H1 (cell line): Measurements from ENCODE around the gene PTCH2. TPM values are rescaled to one million over a fixed set of nuclear protein-coding genes. Genes with fewer than 3 reads are reported as not detected.

ENCODE experiments used
- CTCF ChIA-PET: fragments of 300-600 bp; sonication (Branson Sonifier 250); formaldehyde crosslinking; loops from one replicate; lab custom pipeline; 2021; ENCODE audit not compliant: partially characterized antibody; lab: Charles Lee
- POLR2A ChIA-PET: fragments of 300-600 bp; sonication (Branson Sonifier 250); formaldehyde crosslinking; loops from one replicate; lab custom pipeline; 2021; ENCODE audit warnings: inconsistent platforms; ENCODE audit not compliant: partially characterized antibody; lab: Charles Lee
- DNase-seq, 2 experiments: peaks; one replicate each; pipeline versions ENCODE4 v3.0.0 to v3.0.0-alpha.2; 2010 to 2022; ENCODE audit warnings: low spot score in 2 of 2, low read depth in 1 of 2, mixed read lengths in 1 of 2
- FAIRE-seq: peaks from 2 replicates; lab custom pipeline; 2011; peaks lifted over from hg19 to GRCh38; lab: Jason Lieb, UNC
- H2AFZ ChIP-seq: 2 replicates; pipeline ENCODE4 v1.8.1; 2012; ENCODE audit warnings: low read length, inconsistent platforms
- H2AK5ac ChIP-seq: 2 replicates; pipeline ENCODE4 v1.6.1; 2013; ENCODE audit warnings: low read depth, low read length
- H2BK120ac ChIP-seq: replicated peaks from 2 replicates; pipeline ENCODE3; 2013; ENCODE audit warnings: low read depth, low read length, inconsistent platforms
- H2BK12ac ChIP-seq: 2 replicates; pipeline ENCODE4 v1.6.1; 2013; ENCODE audit warnings: low read depth, low read length
- H2BK15ac ChIP-seq: 2 replicates; pipeline ENCODE4 v1.6.1; 2013; ENCODE audit warnings: low read length
- H2BK20ac ChIP-seq: 2 replicates; pipeline ENCODE4 v1.6.1; 2013; ENCODE audit warnings: low read length
- H2BK5ac ChIP-seq: 2 replicates; pipeline ENCODE4 v1.6.1; 2013; ENCODE audit warnings: low read depth, low read length
- H3K14ac ChIP-seq: 2 replicates; pipeline ENCODE4 v1.6.1; 2013; ENCODE audit warnings: inconsistent platforms; ENCODE audit not compliant: insufficient read length
- H3K18ac ChIP-seq: 2 replicates; pipeline ENCODE4 v1.6.1; 2013; ENCODE audit warnings: low read length; ENCODE audit errors: extremely low read depth
- H3K23ac ChIP-seq: 2 replicates; pipeline ENCODE4 v1.6.1; 2013; ENCODE audit warnings: inconsistent platforms; ENCODE audit not compliant: insufficient read length
- H3K23me2 ChIP-seq: 2 replicates; pipeline ENCODE4 v1.6.1; 2013; ENCODE audit warnings: low read depth, low read length
- H3K27ac ChIP-seq: 2 replicates; pipeline ENCODE4 v1.6.1; 2011; ENCODE audit warnings: low read depth, low read length, inconsistent platforms
- H3K27me3 ChIP-seq, 4 experiments: replicated peaks in 1 of 4; 1 replicate in 1 of 4; 2 replicates in 3 of 4; pipeline versions ENCODE4 v1.6.1 to v1.8.1; 2011 to 2013; ENCODE audit warnings: low read length in 3 of 4, mild to moderate bottlenecking in 3 of 4, inconsistent platforms in 2 of 4, mixed read lengths in 2 of 4, moderate library complexity in 1 of 4; ENCODE audit not compliant: control insufficient read depth in 3 of 4, insufficient read depth in 3 of 4; ENCODE audit errors: extremely low read depth in 1 of 4
- H3K36me3 ChIP-seq, 4 experiments: 2 replicates each; pipeline versions ENCODE4 v1.6.1 to v1.8.1; 2011 to 2013; ENCODE audit warnings: mild to moderate bottlenecking in 4 of 4, low read length in 3 of 4, moderate library complexity in 2 of 4, control low read depth in 1 of 4, inconsistent platforms in 1 of 4; ENCODE audit not compliant: insufficient read depth in 4 of 4, control insufficient read depth in 2 of 4
- H3K4ac ChIP-seq: replicated peaks from 2 replicates; pipeline ENCODE3; 2013; ENCODE audit warnings: low read length, low read depth, mixed read lengths, inconsistent platforms; ENCODE audit not compliant: insufficient read length
- H3K4me1 ChIP-seq, 4 experiments: replicated peaks in 1 of 4; 1 replicate in 1 of 4; 2 replicates in 3 of 4; pipeline versions ENCODE4 v1.6.1 to v1.8.1; 2011 to 2013; ENCODE audit warnings: low read length in 3 of 4, inconsistent platforms in 2 of 4, mixed read lengths in 1 of 4; ENCODE audit not compliant: insufficient read depth in 4 of 4, control insufficient read depth in 3 of 4
- H3K4me2 ChIP-seq, 2 experiments: 2 replicates each; pipeline versions ENCODE4 v1.6.1 to v1.8.1; 2011 to 2013; ENCODE audit warnings: low read depth in 2 of 2, low read length in 2 of 2, control low read depth in 1 of 2, inconsistent platforms in 1 of 2, mild to moderate bottlenecking in 1 of 2; ENCODE audit not compliant: insufficient read depth in 1 of 2
- H3K4me3 ChIP-seq, 4 experiments: fragments of 200-600, 300-600 bp in 1 of 4; sonication (generic), shearing (Covaris generic), sonication (Bioruptor Twin) in 1 of 4; 2 replicates each; pipeline versions ENCODE4 v1.5.1 to v1.8.1; 2011 to 2016; ENCODE audit warnings: low read length in 4 of 4, low read depth in 3 of 4, control low read depth in 2 of 4, inconsistent platforms in 2 of 4, mild to moderate bottlenecking in 2 of 4, mixed read lengths in 1 of 4, moderate library complexity in 1 of 4; ENCODE audit not compliant: insufficient read depth in 2 of 4; ENCODE audit errors: extremely low read depth in 1 of 4
- H3K56ac ChIP-seq: replicated peaks from 2 replicates; pipeline ENCODE3; 2013; ENCODE audit warnings: low read depth, mild to moderate bottlenecking, mixed read lengths, low read length, inconsistent platforms; ENCODE audit not compliant: insufficient read length
- H3K79me1 ChIP-seq: 2 replicates; pipeline ENCODE4 v1.6.1; 2013; ENCODE audit warnings: low read depth, low read length, control low read depth
- H3K79me2 ChIP-seq, 2 experiments: 2 replicates each; pipeline versions ENCODE4 v1.6.1 to v1.8.1; 2012 to 2013; ENCODE audit warnings: low read length in 2 of 2, mild to moderate bottlenecking in 2 of 2, inconsistent platforms in 1 of 2; ENCODE audit not compliant: insufficient read depth in 2 of 2, control insufficient read depth in 1 of 2
- H3K9ac ChIP-seq, 4 experiments: replicated peaks in 1 of 4; 1 replicate in 1 of 4; 2 replicates in 3 of 4; pipeline versions ENCODE4 v1.6.1 to v1.8.1; 2011 to 2013; ENCODE audit warnings: low read depth in 3 of 4, low read length in 3 of 4, control low read depth in 2 of 4, mild to moderate bottlenecking in 2 of 4, moderate library complexity in 2 of 4, inconsistent platforms in 1 of 4; ENCODE audit errors: extremely low read depth in 1 of 4
- H3K9me3 ChIP-seq, 2 experiments: 2 replicates each; pipeline versions ENCODE4 v1.6.1 to v1.8.1; 2012 to 2013; ENCODE audit warnings: mild to moderate bottlenecking in 2 of 2, moderate library complexity in 2 of 2, control low read depth in 1 of 2, inconsistent platforms in 1 of 2, low read depth in 1 of 2, low read length in 1 of 2, mixed read lengths in 1 of 2; ENCODE audit not compliant: insufficient read depth in 2 of 2
- H4K20me1 ChIP-seq, 2 experiments: replicated peaks in 1 of 2; 2 replicates each; pipeline versions ENCODE3 to v1.8.1; 2011 to 2013; ENCODE audit warnings: inconsistent platforms in 2 of 2, low read length in 2 of 2, mild to moderate bottlenecking in 1 of 2; ENCODE audit not compliant: insufficient read depth in 2 of 2, control insufficient read depth in 1 of 2
- H4K5ac ChIP-seq: 2 replicates; pipeline ENCODE4 v1.6.1; 2013; ENCODE audit warnings: low read length, low read depth, mixed read lengths, inconsistent platforms; ENCODE audit not compliant: insufficient read length
- H4K8ac ChIP-seq: 2 replicates; pipeline ENCODE4 v1.8.0; 2013; ENCODE audit warnings: mild to moderate bottlenecking, moderate library complexity, low read length, inconsistent platforms; ENCODE audit not compliant: insufficient read depth; ENCODE audit errors: extremely low read depth
- H4K91ac ChIP-seq: replicated peaks from 2 replicates; pipeline ENCODE3; 2013; ENCODE audit warnings: low read length, mixed read lengths, inconsistent platforms; ENCODE audit not compliant: insufficient read length
- ASH2L ChIP-seq: fragments of 200-600, 300-600 bp; sonication (generic); IDR thresholded peaks from one replicate; pipeline ENCODE4 v1.7.1; 2017; ENCODE audit warnings: low read length
- CHD2 ChIP-seq: IDR thresholded peaks from 2 replicates; pipeline ENCODE4 v1.6.1; 2012; ENCODE audit warnings: low read length, improper control_type of control experiment
- EP300 ChIP-seq, 2 experiments: IDR thresholded peaks; 1 replicate in 1 of 2; 2 replicates in 1 of 2; pipeline ENCODE4 v1.6.1; 2011 to 2012; ENCODE audit warnings: low read depth in 2 of 2, low read length in 2 of 2, mild to moderate bottlenecking in 2 of 2, borderline replicate concordance in 1 of 2, inconsistent platforms in 1 of 2, moderate library complexity in 1 of 2
- GTF2F1 ChIP-seq: IDR thresholded peaks from 2 replicates; pipeline ENCODE4 v1.6.1; 2012; ENCODE audit warnings: low read depth, low read length, improper control_type of control experiment, borderline replicate concordance
- KDM4A ChIP-seq: IDR thresholded peaks from one replicate; pipeline ENCODE4 v1.7.1; 2012; ENCODE audit warnings: low read depth, mild to moderate bottlenecking, moderate library complexity, low read length, inconsistent platforms; ENCODE audit not compliant: severe bottlenecking
- MAFK ChIP-seq: IDR thresholded peaks from 2 replicates; pipeline ENCODE4 v1.6.1; 2012; ENCODE audit warnings: low read depth, mild to moderate bottlenecking, improper control_type of control experiment, low read length
- NRF1 ChIP-seq: IDR thresholded peaks from 2 replicates; pipeline ENCODE4 v1.6.1; 2011; ENCODE audit warnings: mild to moderate bottlenecking, low read depth, low read length, improper control_type of control experiment
- SP1 ChIP-seq: IDR thresholded peaks from 2 replicates; pipeline ENCODE4 v1.6.1; 2011; ENCODE audit warnings: low read depth, low read length
- TBP ChIP-seq: IDR thresholded peaks from 2 replicates; pipeline ENCODE4 v1.6.1; 2011; ENCODE audit warnings: low read depth, low read length, improper control_type of control experiment
- WGBS, 2 experiments: shearing (Covaris generic) in 1 of 2; methylation state at CpG; one replicate each; pipeline versions ENCODE4 v1.1.6 to v1.1.7; 2013 to 2015; ENCODE audit warnings: low lambda C conversion rate in 2 of 2, mixed read lengths in 2 of 2, inconsistent platforms in 1 of 2, low coverage in 1 of 2, missing lambda C conversion rate in 1 of 2; ENCODE audit not compliant: insufficient replicate concordance in 2 of 2, insufficient coverage in 1 of 2, insufficient read length in 1 of 2; ENCODE audit errors: extremely low coverage in 1 of 2, missing lambda C conversion rate in 1 of 2; 5-methylcytosine and 5-hydroxymethylcytosine counted together
- polyA plus RNA-seq, 7 experiments: library from polyadenylated mRNA; depleted of rRNA in 3 of 7; stranded (reverse) in 5 of 7; unstranded in 2 of 7; fragments of >200 nt in 5 of 7; fragments of 200-250 nt in 2 of 7; gene quantifications; 1 replicate in 5 of 7; 2 replicates in 1 of 7; 4 replicates in 1 of 7; pipeline versions ENCODE4 v1.2.1 to v1.2.3, GENCODE V29; 2011 to 2013; ENCODE audit warnings: missing spikeins in 2 of 7, mixed read lengths in 2 of 7
- total RNA-seq: library from RNA; stranded (reverse); fragmentation: NEBNext Ultra II Directional; extraction: Animal tissue kit (Norgen Biotek cat#: 25700); gene quantifications from 2 replicates; pipeline ENCODE4 v1.2.1, GENCODE V29; 2021
- TF ChIP-seq, protein P1 (sequence below): IDR thresholded peaks from 2 replicates; pipeline ENCODE4 v1.6.1; 2012; ENCODE audit warnings: inconsistent platforms

Gene PTCH2
- total and polyA plus RNA-seq, 2 of the 8 experiments (the other 6 are each of a cell fraction or from before 2014, with no cell fraction given), result 0.35 to 1.2 TPM

DNA sequence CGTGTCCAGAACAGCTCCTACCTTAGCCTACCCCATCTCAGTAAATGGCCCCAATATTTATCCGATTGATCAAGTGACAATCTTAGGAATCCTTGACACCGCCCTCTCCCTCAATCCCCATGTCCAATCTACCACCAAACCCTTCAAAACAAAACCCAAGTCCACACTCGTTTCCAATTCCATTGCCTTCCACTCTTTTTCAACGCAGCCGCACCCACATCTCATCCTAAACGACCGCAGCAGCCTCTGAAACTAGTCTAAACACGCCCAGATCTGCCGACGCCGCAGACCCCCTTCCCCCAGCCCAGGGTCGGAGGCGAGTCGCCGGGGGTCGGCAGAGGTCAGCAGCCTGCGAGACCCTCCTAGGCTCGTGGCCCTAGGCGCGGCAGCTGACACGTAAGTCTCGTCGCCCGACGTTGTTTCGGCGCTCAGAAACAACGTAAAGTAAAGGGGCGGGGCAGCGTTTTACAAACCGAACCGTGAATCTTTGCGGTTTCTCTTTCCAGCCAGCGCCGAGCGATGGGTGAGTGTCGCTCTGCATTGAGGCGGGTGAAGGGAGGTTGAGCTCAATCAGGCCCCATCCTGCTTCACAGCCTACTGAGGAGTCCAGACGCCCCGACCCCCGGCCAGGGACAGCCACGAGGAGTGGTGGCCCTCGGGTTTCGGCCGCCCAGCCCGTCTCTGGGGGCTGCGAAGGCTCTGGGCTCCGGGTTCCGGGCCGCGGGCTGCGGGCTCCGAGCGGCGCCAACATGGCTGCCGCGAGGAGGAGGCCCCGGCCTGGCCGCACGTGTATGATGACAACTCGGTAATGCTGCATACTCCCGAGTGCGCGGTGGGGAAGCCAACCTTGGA is 67.7 kb downstream of the PTCH2 start, which contains the start of gene RPS8:
Gene RPS8 (plus strand): TSS at position 463 of the 852 bp plus-strand sequence. CDS start 57 bp downstream, at position 520.
- FAIRE-seq, result no peak
- TF ChIP-seq MAFK, result 0 out of 2 replicates have a peak, but pooled peaks have one; percentile 1
- peak in 1 of 2 experiments; percentile 51; a peak in 1 of 3 replicates for TF ChIP-seq EP300 (IDR thresholded peaks at IDR 0.05; ENCODE audit: borderline replicate concordance in 1 of 2, low read depth in 2 of 2, low read length in 2 of 2)
- peak; percentile 90 for TF ChIP-seq SP1
- peak; percentile 7; the same call in 1 of the 2 replicates for TF ChIP-seq NRF1
- peak; percentile 91 for TF ChIP-seq ASH2L
- TF ChIP-seq CHD2, result peak; percentile 70; the same call in 1 of the 2 replicates
- peak; percentile 98 for TF ChIP-seq TBP
- TF ChIP-seq, protein P1, sequence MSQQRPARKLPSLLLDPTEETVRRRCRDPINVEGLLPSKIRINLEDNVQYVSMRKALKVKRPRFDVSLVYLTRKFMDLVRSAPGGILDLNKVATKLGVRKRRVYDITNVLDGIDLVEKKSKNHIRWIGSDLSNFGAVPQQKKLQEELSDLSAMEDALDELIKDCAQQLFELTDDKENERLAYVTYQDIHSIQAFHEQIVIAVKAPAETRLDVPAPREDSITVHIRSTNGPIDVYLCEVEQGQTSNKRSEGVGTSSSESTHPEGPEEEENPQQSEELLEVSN, result no peak
- peak; percentile 100 for TF ChIP-seq KDM4A
- TF ChIP-seq GTF2F1, result peak; percentile 88

More for the DNA sequence above, 67.7 kb downstream of the PTCH2 start, which contains the start of gene RPS8:
- Histone ChIP-seq H3K27me3 (no peaks in the 10 kb centered on the region), H3K27ac (peak within 1 kb of the TSS; percentile 85), H4K20me1 (peaks cover 12 to 21% of the 10 kb centered on the region in 2 experiments), H4K8ac (peak within 1 kb of the TSS; percentile 99), H2BK5ac (peak within 1 kb of the TSS; percentile 96), H2BK120ac (no peak within 1 kb of the TSS), H4K5ac (peak within 1 kb of the TSS; percentile 82), H3K79me1 (peaks cover 3% of the 10 kb centered on the region; the same call in 1 of the 2 replicates), H2AFZ (no peak within 1 kb of the TSS), H2BK12ac (peak within 1 kb of the TSS; percentile 50; the same call in 1 of the 2 replicates), H3K4ac (peak within 1 kb of the TSS; percentile 74), H2BK20ac (no peak within 1 kb of the TSS), H3K56ac (peak within 1 kb of the TSS; percentile 94), H3K9me3 (no peaks in the 10 kb centered on the region), H3K18ac (peak within 1 kb of the TSS; percentile 90), H3K23me2 (peaks cover 16% of the 10 kb centered on the region), H3K23ac (no peak within 1 kb of the TSS), H3K9ac (peak within 1 kb of the TSS; percentile 96 to 100 (median 98)), H3K79me2 (peaks cover 15 to 33% of the 10 kb centered on the region in 2 experiments), H3K36me3 (peaks cover 24 to 44% (median 34%) of the 10 kb centered on the region in 4 experiments), H3K4me1 (peaks cover 0 to 8% (median 2%) of the 10 kb centered on the region in 4 experiments; a peak in 5 of 7 replicates), H3K4me2 (peak within 1 kb of the TSS; percentile 93 to 98), H3K14ac (no peak within 1 kb of the TSS), H2BK15ac (no peak within 1 kb of the TSS), H3K4me3 (peak within 1 kb of the TSS; percentile 68 to 95 (median 84)), H2AK5ac (peak within 1 kb of the TSS; percentile 93; the same call in 1 of the 2 replicates), H4K91ac (peak within 1 kb of the TSS; percentile 50)
- POLR2A ChIA-PET, result interaction anchor here (0.6 to 23.6 kb wide), 41 partner anchors 13 to 949 kb away, joined by 3 to 428 read pairs (median 5); partner anchors contain the start of genes ARMH1, BEST4, BTBD19 and CCDC163
- peak; percentile 85 to 94 for DNase-seq
- 2% methylated on average over 56 of the region's 65 CpGs; no CpG with 5 or more reads in 1 of the 2 experiments for WGBS, 2 experiments
- CTCF ChIA-PET, result interaction anchor here (0.6 to 4.1 kb wide), 9 partner anchors 11 to 239 kb away, joined by 3 to 21 read pairs (median 4); partner anchors contain the start of gene RNU5D-1
